IMR-90 (cell line): Measurements from ENCODE around the gene RAI1. TPM values are rescaled to one million over a fixed set of nuclear protein-coding genes. Genes with fewer than 3 reads are reported as not detected.

ENCODE experiments used
- ATAC-seq: fragments of 200-7000 bp; cut with Tn5 transposase; 2 replicates; pipeline ENCODE4 v1.9.1; 2020; ENCODE audit warnings: low read depth, mild to moderate bottlenecking, moderate library complexity
- BruUV-seq: library from RNA; stranded (reverse); fragments of 400-500 nt; replicated peaks from 2 replicates; lab custom pipeline; 2021; lab: Mats Ljungman, UMichigan
- CTCF ChIA-PET: fragments of 300-600 bp; formaldehyde crosslinking; extraction: SDS; loops from one replicate; lab custom pipeline; 2021; ENCODE audit warnings: antibody characterized with exemption; lab: Yijun Ruan, JAX
- POLR2A ChIA-PET: fragments of 300-600 bp; sonication (Branson Sonifier 250); formaldehyde crosslinking; loops from one replicate; lab custom pipeline; 2022; ENCODE audit warnings: antibody characterized with exemption; ENCODE audit not compliant: unreplicated experiment; lab: Charles Lee
- DNase-seq: peaks from one replicate; pipeline ENCODE4 v3.0.0; 2013
- H2AFZ ChIP-seq: replicated peaks from 2 replicates; pipeline ENCODE3; 2013; ENCODE audit warnings: low read length, mild to moderate bottlenecking; ENCODE audit not compliant: poor library complexity
- H2AK5ac ChIP-seq: 2 replicates; pipeline ENCODE4 v1.6.1; 2013; ENCODE audit warnings: low read depth, low read length, inconsistent platforms
- H2AK9ac ChIP-seq: replicated peaks from 2 replicates; pipeline ENCODE3; 2013; ENCODE audit warnings: mild to moderate bottlenecking, low read depth, low read length, moderate library complexity; ENCODE audit not compliant: poor library complexity
- H2BK120ac ChIP-seq: 2 replicates; pipeline ENCODE4 v1.6.1; 2013; ENCODE audit warnings: low read depth, low read length, inconsistent platforms
- H2BK15ac ChIP-seq: 3 replicates; pipeline ENCODE4 v1.6.1; 2013; ENCODE audit warnings: low read depth, low read length, inconsistent platforms
- H2BK20ac ChIP-seq: 2 replicates; pipeline ENCODE4 v1.6.1; 2013; ENCODE audit warnings: low read depth, mild to moderate bottlenecking, inconsistent platforms, low read length, moderate library complexity
- H2BK5ac ChIP-seq: 2 replicates; pipeline ENCODE4 v1.6.1; 2013; ENCODE audit warnings: mild to moderate bottlenecking, low read depth, low read length, inconsistent platforms; ENCODE audit not compliant: poor library complexity, severe bottlenecking
- H3K14ac ChIP-seq: replicated peaks from 2 replicates; pipeline ENCODE4 v1.6.1; 2013; ENCODE audit warnings: low read depth, low read length, inconsistent platforms
- H3K18ac ChIP-seq: 2 replicates; pipeline ENCODE4 v1.6.1; 2013; ENCODE audit warnings: low read depth, low read length, control low read depth
- H3K23ac ChIP-seq: 2 replicates; pipeline ENCODE4 v1.6.1; 2013; ENCODE audit warnings: low read depth, low read length, inconsistent platforms
- H3K27ac ChIP-seq: 2 replicates; pipeline ENCODE4 v1.5.1; 2013; ENCODE audit warnings: mild to moderate bottlenecking, control low read depth, low read length; ENCODE audit not compliant: insufficient read depth
- H3K27me3 ChIP-seq: 2 replicates; pipeline ENCODE4 v1.6.1; 2013; ENCODE audit warnings: low read length; ENCODE audit not compliant: control insufficient read depth, insufficient read depth
- H3K36me3 ChIP-seq: 2 replicates; pipeline ENCODE4 v1.6.1; 2013; ENCODE audit warnings: low read length, mixed read lengths; ENCODE audit not compliant: control insufficient read depth, insufficient read depth
- H3K4ac ChIP-seq: 2 replicates; pipeline ENCODE4 v1.6.1; 2013; ENCODE audit warnings: low read depth, low read length, inconsistent platforms
- H3K4me1 ChIP-seq: 2 replicates; pipeline ENCODE4 v1.6.1; 2013; ENCODE audit warnings: low read length, mixed read lengths; ENCODE audit not compliant: control insufficient read depth, insufficient read depth
- H3K4me2 ChIP-seq: 2 replicates; pipeline ENCODE4 v1.6.1; 2013; ENCODE audit warnings: low read depth, mild to moderate bottlenecking, control low read depth, low read length, moderate library complexity
- H3K4me3 ChIP-seq: 2 replicates; pipeline ENCODE4 v1.5.1; 2013; ENCODE audit warnings: low read depth, mild to moderate bottlenecking, control low read depth, low read length, moderate library complexity; ENCODE audit not compliant: insufficient read depth
- H3K56ac ChIP-seq: 2 replicates; pipeline ENCODE4 v1.6.1; 2013; ENCODE audit warnings: low read length, inconsistent platforms; ENCODE audit not compliant: insufficient read depth; ENCODE audit errors: extremely low read depth
- H3K79me1 ChIP-seq, 2 experiments: 2 replicates each; pipeline ENCODE4 v1.6.1; 2013; ENCODE audit warnings: low read length in 2 of 2, inconsistent platforms in 1 of 2, low read depth in 1 of 2
- H3K9ac ChIP-seq: 2 replicates; pipeline ENCODE4 v1.6.1; 2013; ENCODE audit warnings: low read depth, low read length, control low read depth
- H3K9me1 ChIP-seq: 2 replicates; pipeline ENCODE4 v1.6.1; 2013; ENCODE audit warnings: low read length, inconsistent platforms; ENCODE audit not compliant: insufficient read depth
- H3K9me3 ChIP-seq: 2 replicates; pipeline ENCODE4 v1.6.1; 2013; ENCODE audit warnings: low read length; ENCODE audit not compliant: control insufficient read depth, insufficient read depth
- H4K20me1 ChIP-seq: 2 replicates; pipeline ENCODE4 v1.6.1; 2013; ENCODE audit warnings: low read length, inconsistent platforms; ENCODE audit not compliant: insufficient read depth
- H4K5ac ChIP-seq: 2 replicates; pipeline ENCODE4 v1.6.1; 2013; ENCODE audit warnings: mild to moderate bottlenecking, low read depth, low read length, control low read depth
- H4K8ac ChIP-seq, 2 experiments: 2 replicates each; pipeline ENCODE4 v1.6.1; 2013; ENCODE audit warnings: low read depth in 2 of 2, low read length in 2 of 2, control low read depth in 1 of 2, inconsistent platforms in 1 of 2
- H4K91ac ChIP-seq: 2 replicates; pipeline ENCODE4 v1.6.1; 2013; ENCODE audit warnings: low read depth, low read length, inconsistent platforms; ENCODE audit not compliant: insufficient read depth
- BHLHE40 ChIP-seq: fragments of 150-350 bp; IDR thresholded peaks from 2 replicates; pipeline ENCODE4 v1.6.1; 2016; ENCODE audit warnings: mild to moderate bottlenecking, low read depth, low read length
- CEBPB ChIP-seq: IDR thresholded peaks from 2 replicates; pipeline ENCODE4 v1.6.1; 2012; ENCODE audit warnings: low read depth, low read length, improper control_type of control experiment
- CHD1 ChIP-seq: IDR thresholded peaks from 2 replicates; pipeline ENCODE4 v1.6.1; 2012; ENCODE audit warnings: low read depth, low read length, improper control_type of control experiment
- FOS ChIP-seq: fragments of 150-350 bp; IDR thresholded peaks from 2 replicates; pipeline ENCODE4 v1.6.1; 2016; ENCODE audit warnings: low read depth, low read length
- MAFK ChIP-seq: IDR thresholded peaks from 2 replicates; pipeline ENCODE4 v1.6.1; 2012; ENCODE audit warnings: low read depth, low read length, improper control_type of control experiment
- MAZ ChIP-seq: IDR thresholded peaks from 2 replicates; pipeline ENCODE4 v1.6.1; 2012; ENCODE audit warnings: low read depth, mild to moderate bottlenecking, low read length, improper control_type of control experiment, moderate library complexity, borderline replicate concordance
- MXI1 ChIP-seq: IDR thresholded peaks from 2 replicates; pipeline ENCODE4 v1.6.1; 2012; ENCODE audit warnings: low read depth, mild to moderate bottlenecking, low read length, moderate library complexity, borderline replicate concordance
- NFE2L2 ChIP-seq: fragments of 150-350 bp; IDR thresholded peaks from 2 replicates; pipeline ENCODE4 v1.6.1; 2016; ENCODE audit warnings: low read depth, mild to moderate bottlenecking, low read length
- POLR2A ChIP-seq: IDR thresholded peaks from 2 replicates; pipeline ENCODE4 v1.6.1; 2012; ENCODE audit warnings: mild to moderate bottlenecking, low read depth, low read length
- RAD21 ChIP-seq: IDR thresholded peaks from 2 replicates; pipeline ENCODE4 v1.6.1; 2012; ENCODE audit warnings: low read length, improper control_type of control experiment
- RCOR1 ChIP-seq: IDR thresholded peaks from 2 replicates; pipeline ENCODE4 v1.6.1; 2012; ENCODE audit warnings: mild to moderate bottlenecking, low read length, improper control_type of control experiment; ENCODE audit not compliant: insufficient replicate concordance
- RFX5 ChIP-seq: IDR thresholded peaks from 2 replicates; pipeline ENCODE4 v1.8.0; 2012; ENCODE audit warnings: low read depth, mild to moderate bottlenecking, low read length, moderate library complexity
- SMC3 ChIP-seq: fragments of 150-350 bp; IDR thresholded peaks from 2 replicates; pipeline ENCODE4 v1.6.1; 2016; ENCODE audit warnings: low read depth, mild to moderate bottlenecking, antibody characterized with exemption, low read length, moderate library complexity
- WGBS, 2 experiments: methylation state at CpG; one replicate each; pipeline versions ENCODE4 v1.1.5 to v1.1.7; 2013; ENCODE audit warnings: missing lambda C conversion rate in 2 of 2; ENCODE audit not compliant: insufficient read length in 1 of 2; ENCODE audit errors: extremely low coverage in 2 of 2; 5-methylcytosine and 5-hydroxymethylcytosine counted together
- dilution Hi-C: fragments of 300-500 bp; cut with HindIII; formaldehyde crosslinking; loops from one replicate; pipeline ENCODE4 v1.14.3; 2018; ENCODE audit warnings: low sequenced_read_pairs; ENCODE audit not compliant: unreplicated experiment
- in situ Hi-C: fragments of 300-500 bp; cut with MboI; formaldehyde crosslinking; loops from 3 replicates; pipeline ENCODE4 v1.14.3; 2019; ENCODE audit warnings: low sequenced_read_pairs, inconsistent platforms, mixed read lengths
- intact Hi-C: fragments of 100-400 bp; cut with micrococcal nuclease; formaldehyde crosslinking; loops from 2 replicates; pipeline ENCODE4 v1.10.0; 2022
- polyA plus RNA-seq, 3 experiments: library from polyadenylated mRNA; depleted of rRNA; stranded (reverse); fragments of >200 nt; gene quantifications; 2 replicates each; pipeline ENCODE4 v1.2.3, GENCODE V29; 2012; ENCODE audit warnings: low replicate concordance in 1 of 3
- total RNA-seq: library from RNA; depleted of rRNA; stranded (reverse); fragments of >200 nt; gene quantifications from 2 replicates; pipeline ENCODE4 v1.2.3, GENCODE V29; 2012
- TF ChIP-seq, protein P1 (sequence below): fragments of 150-350 bp; IDR thresholded peaks from 2 replicates; pipeline ENCODE4 v1.6.1; 2017; ENCODE audit warnings: mild to moderate bottlenecking, antibody characterized with exemption, low read length, low read depth
- TF ChIP-seq, protein P2 (sequence below): conservative IDR thresholded peaks from 2 replicates; pipeline ENCODE4 v1.5.1; 2012; ENCODE audit warnings: mild to moderate bottlenecking, low read depth, low read length, improper control_type of control experiment
- TF ChIP-seq, protein P3 (sequence below): fragments of 150-350 bp; IDR thresholded peaks from 2 replicates; pipeline ENCODE4 v1.6.1; 2016; ENCODE audit warnings: low read depth, mild to moderate bottlenecking, low read length, moderate library complexity, borderline replicate concordance

Gene RAI1
- total and polyA plus RNA-seq, 2 of the 4 experiments (the other 2 are of a cell fraction): 1.8 to 10.5 TPM

GRCh38 chr17:17771498-17772201 is 90.4 kb downstream of the RAI1 start:
- Histone ChIP-seq H3K36me3 (no peaks in the 10 kb centered on the region), H2BK15ac (no peak overlapping the region), H3K4ac (no peak overlapping the region), H3K4me3 (no peak overlapping the region), H3K4me1 (peaks cover 40% of the 10 kb centered on the region), H3K79me1 (peaks cover 44 to 98% of the 10 kb centered on the region in 2 experiments), H3K18ac (no peak overlapping the region), H4K8ac (no peak overlapping the region), H3K27me3 (no peaks in the 10 kb centered on the region), H2AK9ac (no peak overlapping the region), H3K27ac (no peak overlapping the region), H3K56ac (no peak overlapping the region), H3K9me1 (peaks cover 37% of the 10 kb centered on the region), H3K14ac (no peak overlapping the region), H3K9me3 (no peaks in the 10 kb centered on the region), H2BK120ac (no peak overlapping the region), H3K9ac (no peak overlapping the region), H2BK20ac (no peak overlapping the region), H2AK5ac (no peak overlapping the region; the same call in 1 of the 2 replicates), H4K20me1 (peaks cover 98% of the 10 kb centered on the region), H2AFZ (no peak overlapping the region), H2BK5ac (no peak overlapping the region), H4K5ac (no peak overlapping the region), H4K91ac (no peak overlapping the region), H3K4me2 (no peak overlapping the region), H3K23ac (no peak overlapping the region)
- no peak for ATAC-seq
- no peak for DNase-seq
- no TSS peak for BruUV-seq
- dilution Hi-C loops: no loop called here
- in situ Hi-C loops: no loop called here
- TF ChIP-seq MXI1 (no peak), RAD21 (no peak), SMC3 (no peak), POLR2A (no peak), FOS (no peak), MAFK (no peak), CEBPB (no peak), RCOR1 (no peak), BHLHE40 (no peak), MAZ (no peak), RFX5 (no peak), CHD1 (no peak), NFE2L2 (no peak)
- TF ChIP-seq, protein P1, sequence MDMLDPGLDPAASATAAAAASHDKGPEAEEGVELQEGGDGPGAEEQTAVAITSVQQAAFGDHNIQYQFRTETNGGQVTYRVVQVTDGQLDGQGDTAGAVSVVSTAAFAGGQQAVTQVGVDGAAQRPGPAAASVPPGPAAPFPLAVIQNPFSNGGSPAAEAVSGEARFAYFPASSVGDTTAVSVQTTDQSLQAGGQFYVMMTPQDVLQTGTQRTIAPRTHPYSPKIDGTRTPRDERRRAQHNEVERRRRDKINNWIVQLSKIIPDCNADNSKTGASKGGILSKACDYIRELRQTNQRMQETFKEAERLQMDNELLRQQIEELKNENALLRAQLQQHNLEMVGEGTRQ: no peak
- TF ChIP-seq, protein P2, sequence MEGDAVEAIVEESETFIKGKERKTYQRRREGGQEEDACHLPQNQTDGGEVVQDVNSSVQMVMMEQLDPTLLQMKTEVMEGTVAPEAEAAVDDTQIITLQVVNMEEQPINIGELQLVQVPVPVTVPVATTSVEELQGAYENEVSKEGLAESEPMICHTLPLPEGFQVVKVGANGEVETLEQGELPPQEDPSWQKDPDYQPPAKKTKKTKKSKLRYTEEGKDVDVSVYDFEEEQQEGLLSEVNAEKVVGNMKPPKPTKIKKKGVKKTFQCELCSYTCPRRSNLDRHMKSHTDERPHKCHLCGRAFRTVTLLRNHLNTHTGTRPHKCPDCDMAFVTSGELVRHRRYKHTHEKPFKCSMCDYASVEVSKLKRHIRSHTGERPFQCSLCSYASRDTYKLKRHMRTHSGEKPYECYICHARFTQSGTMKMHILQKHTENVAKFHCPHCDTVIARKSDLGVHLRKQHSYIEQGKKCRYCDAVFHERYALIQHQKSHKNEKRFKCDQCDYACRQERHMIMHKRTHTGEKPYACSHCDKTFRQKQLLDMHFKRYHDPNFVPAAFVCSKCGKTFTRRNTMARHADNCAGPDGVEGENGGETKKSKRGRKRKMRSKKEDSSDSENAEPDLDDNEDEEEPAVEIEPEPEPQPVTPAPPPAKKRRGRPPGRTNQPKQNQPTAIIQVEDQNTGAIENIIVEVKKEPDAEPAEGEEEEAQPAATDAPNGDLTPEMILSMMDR: no peak
- TF ChIP-seq, protein P3, sequence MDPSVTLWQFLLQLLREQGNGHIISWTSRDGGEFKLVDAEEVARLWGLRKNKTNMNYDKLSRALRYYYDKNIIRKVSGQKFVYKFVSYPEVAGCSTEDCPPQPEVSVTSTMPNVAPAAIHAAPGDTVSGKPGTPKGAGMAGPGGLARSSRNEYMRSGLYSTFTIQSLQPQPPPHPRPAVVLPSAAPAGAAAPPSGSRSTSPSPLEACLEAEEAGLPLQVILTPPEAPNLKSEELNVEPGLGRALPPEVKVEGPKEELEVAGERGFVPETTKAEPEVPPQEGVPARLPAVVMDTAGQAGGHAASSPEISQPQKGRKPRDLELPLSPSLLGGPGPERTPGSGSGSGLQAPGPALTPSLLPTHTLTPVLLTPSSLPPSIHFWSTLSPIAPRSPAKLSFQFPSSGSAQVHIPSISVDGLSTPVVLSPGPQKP: no peak
- intact Hi-C loops: no loop called here
- POLR2A ChIA-PET: no interaction called here
- CTCF ChIA-PET: no interaction called here
- WGBS, 2 experiments: 97% methylated on average over 5 of the region's 10 CpGs; no CpG with 5 or more reads in 1 of the 2 experiments
